H1 (cell line): ENCODE results near the gene MBP. TPM values are rescaled to one million over a fixed set of nuclear protein-coding genes. Genes with fewer than 3 reads are reported as not detected.

Experiments used
- CHD1 ChIP-seq: IDR thresholded peaks from 2 replicates; pipeline ENCODE4 v1.6.1; 2012; ENCODE audit warnings: low read depth, low read length, improper control_type of control experiment
- SUZ12 ChIP-seq: fragments of 200-600 bp; sonication (generic); IDR thresholded peaks from 2 replicates; pipeline ENCODE4 v1.6.1; 2012; ENCODE audit warnings: mild to moderate bottlenecking, inconsistent platforms, low read length, moderate library complexity, mixed read lengths
- TAF1 ChIP-seq: IDR thresholded peaks from 2 replicates; pipeline ENCODE4 v1.6.1; 2011; ENCODE audit warnings: mild to moderate bottlenecking, low read depth, low read length
- polyA plus RNA-seq, 7 experiments: library from polyadenylated mRNA; depleted of rRNA in 3 of 7; stranded (reverse) in 5 of 7; unstranded in 2 of 7; fragments of >200 nt in 5 of 7; fragments of 200-250 nt in 2 of 7; gene quantifications; 1 replicate in 5 of 7; 2 replicates in 1 of 7; 4 replicates in 1 of 7; pipeline versions ENCODE4 v1.2.1 to v1.2.3, GENCODE V29; 2011 to 2013; ENCODE audit warnings: missing spikeins in 2 of 7, mixed read lengths in 2 of 7
- total RNA-seq: library from RNA; stranded (reverse); fragmentation: NEBNext Ultra II Directional; extraction: Animal tissue kit (Norgen Biotek cat#: 25700); gene quantifications from 2 replicates; pipeline ENCODE4 v1.2.1, GENCODE V29; 2021
- TF ChIP-seq, protein P1 (sequence below): IDR thresholded peaks from 2 replicates; pipeline ENCODE4 v1.6.1; 2012; ENCODE audit warnings: low read length, inconsistent platforms

The MBP gene
- total and polyA plus RNA-seq, 2 of the 8 experiments (the other 6 are each of a cell fraction or from before 2014, with no cell fraction given) = 7.7 to 19.2 TPM

- TF ChIP-seq, protein P1, sequence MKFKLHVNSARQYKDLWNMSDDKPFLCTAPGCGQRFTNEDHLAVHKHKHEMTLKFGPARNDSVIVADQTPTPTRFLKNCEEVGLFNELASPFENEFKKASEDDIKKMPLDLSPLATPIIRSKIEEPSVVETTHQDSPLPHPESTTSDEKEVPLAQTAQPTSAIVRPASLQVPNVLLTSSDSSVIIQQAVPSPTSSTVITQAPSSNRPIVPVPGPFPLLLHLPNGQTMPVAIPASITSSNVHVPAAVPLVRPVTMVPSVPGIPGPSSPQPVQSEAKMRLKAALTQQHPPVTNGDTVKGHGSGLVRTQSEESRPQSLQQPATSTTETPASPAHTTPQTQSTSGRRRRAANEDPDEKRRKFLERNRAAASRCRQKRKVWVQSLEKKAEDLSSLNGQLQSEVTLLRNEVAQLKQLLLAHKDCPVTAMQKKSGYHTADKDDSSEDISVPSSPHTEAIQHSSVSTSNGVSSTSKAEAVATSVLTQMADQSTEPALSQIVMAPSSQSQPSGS = no peak
- no peak for TF ChIP-seq SUZ12
- TF ChIP-seq CHD1 = no peak
- TF ChIP-seq TAF1 = no peak
Measured at GRCh38 chr18:77060151-77060550, 72.4 kb downstream of the MBP start (continued).
